OCI-M2 (cell line): Measurements from ENCODE around the gene YBEY.
A peak's percentile ranks its signal among the peaks of the same experiment; 100 is the strongest.

ENCODE experiments used
- DNase-seq: peaks from one replicate; lab custom pipeline; 2025; ENCODE audit not compliant: unreplicated experiment; lab: John Stamatoyannopoulos, UW

YBEY gene

GRCh38 chr21:46325073-46325912 is 39.2 kb downstream of the YBEY start:
- peak; percentile 86 for DNase-seq

- no peak for DNase-seq
Measured at GRCh38 chr21:46326110-46326703, 40.1 kb downstream of the YBEY start.

DNA sequence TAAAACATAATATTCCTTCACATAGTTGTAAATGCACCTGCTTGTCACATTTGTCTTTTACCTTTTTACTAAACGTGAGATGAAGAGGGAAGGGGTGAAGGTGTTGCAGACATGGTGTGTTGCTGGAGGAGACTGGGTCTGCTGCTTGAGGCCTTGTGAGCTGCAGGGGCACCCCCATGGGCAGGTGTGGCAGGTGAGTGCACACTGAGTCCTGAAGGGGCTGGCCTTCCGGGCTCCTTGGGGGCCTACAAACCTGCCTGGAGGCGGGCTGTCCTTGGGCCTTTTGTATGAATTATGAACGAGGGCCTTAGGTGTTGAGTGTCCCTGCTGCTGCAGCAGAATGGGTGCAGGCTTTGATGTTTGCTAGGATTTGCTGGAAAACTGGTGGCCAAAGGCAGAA is 41.6 kb downstream of the YBEY start:
- DNase-seq, result no peak

DNA sequence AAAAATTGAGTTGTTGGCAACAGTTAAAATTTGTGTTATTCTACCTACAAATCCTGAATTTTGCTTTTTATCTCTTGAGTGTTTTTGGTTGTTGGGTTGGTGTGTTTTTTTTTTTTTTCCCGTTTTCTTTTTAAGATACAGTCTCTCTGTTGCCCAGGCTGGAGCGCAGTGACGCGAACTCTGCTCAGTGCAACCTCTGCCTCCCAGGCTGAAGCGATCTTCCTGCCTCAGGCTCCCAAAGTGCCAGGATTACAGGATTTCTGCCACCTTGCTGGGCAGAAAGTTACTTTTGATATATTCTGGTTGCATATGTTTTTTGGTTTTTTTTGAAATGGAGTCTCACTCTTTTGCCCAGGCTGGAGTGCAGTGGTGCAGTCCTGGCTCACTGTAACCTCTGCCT is 42.0 kb downstream of the YBEY start:
- no peak for DNase-seq

DNA sequence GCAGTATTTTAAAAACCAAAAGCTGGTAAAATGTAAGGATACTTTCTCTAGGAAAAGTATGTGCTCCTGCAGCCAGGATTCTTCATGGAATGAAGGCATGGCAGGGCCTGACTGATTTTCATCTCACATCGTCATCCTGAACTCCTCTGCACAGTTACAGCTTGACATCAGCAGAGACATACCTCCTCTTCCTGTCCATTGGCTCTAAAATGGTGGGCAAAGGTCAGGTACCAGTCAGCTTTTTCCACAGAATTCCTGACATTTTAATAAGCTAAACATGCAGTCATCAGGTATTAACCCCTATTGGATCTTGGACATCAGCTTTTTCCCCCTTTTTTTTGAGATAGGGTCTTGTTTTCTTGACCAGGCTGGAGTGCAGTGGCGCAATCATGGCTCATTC is 43.7 kb downstream of the YBEY start:
- no peak for DNase-seq

DNA sequence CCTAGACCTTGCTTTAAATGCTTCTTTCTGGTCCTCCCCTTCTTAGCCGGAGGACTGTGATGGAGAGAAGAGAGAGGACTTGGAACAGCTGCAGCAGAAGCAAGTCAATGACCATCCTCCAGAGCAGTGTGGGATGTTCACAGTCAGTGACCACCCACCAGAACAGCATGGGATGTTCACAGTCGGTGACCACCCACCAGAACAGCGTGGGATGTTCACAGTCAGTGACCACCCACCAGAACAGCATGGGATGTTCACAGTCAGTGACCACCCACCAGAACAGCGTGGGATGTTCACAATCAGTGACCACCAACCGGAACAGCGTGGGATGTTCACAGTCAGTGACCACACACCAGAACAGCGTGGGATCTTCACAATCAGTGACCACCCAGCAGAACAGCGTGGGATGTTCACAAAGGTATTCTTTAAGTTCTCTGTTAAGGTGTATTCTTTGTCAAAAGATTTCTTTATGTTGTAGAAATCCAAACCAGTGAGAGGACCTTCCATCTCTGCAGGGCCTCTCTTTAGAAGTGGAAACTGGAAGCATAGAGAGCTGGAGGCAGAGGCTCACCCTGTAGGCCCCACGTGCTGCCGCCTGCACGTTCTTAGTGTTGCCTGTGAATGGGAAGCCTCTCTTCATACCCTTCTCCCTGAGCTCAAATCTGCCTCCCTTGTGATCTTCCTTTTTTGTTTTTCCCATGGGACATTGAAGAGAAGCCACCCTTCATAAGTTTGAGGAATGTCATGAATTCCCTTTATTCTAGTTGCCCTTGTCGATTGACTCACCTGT is 48.4 kb downstream of the YBEY start:
- DNase-seq, result no peak

DNA sequence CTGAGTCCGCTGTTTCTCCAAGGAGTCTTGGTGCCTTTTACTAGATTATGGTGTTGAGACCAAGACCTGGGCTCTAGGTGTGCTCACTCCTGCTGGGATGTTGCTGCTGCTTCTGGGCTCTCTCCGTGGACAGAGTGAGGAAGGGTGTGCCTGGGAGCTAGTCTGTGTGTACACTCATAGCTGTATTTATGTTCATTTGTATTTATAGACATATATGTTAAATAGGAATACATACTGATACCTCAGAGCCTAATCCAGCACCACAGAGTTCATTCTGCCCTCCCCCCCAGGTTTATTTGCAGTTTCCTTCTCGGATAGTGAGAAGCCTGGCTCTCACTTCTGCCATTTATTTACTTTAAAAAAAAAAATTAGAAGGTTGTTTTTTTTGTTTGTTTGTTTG is 50.5 kb downstream of the YBEY start:
- no peak for DNase-seq

DNA sequence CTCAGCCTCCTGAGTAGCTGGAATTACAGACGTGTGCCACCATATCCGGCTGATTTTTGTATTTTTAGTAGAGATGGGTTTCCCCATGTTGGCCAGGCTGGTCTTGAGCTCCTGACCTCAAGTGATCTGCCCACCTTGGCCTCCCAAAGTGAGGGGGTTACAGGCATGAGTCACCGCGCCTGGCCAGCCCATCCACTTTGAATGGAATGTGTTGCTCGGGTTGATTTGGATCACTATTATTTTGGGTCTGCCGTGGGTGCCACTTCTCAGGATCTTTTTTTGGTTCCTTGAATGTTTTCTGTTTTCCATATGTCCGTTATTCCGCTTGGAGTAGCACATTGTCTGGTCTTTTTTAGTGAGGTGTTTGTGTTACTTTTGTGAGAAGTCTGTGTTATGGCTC is 54.9 kb downstream of the YBEY start:
- DNase-seq, result no peak

- no peak for DNase-seq
Measured at GRCh38 chr21:46344219-46344915, 58.2 kb downstream of the YBEY start.

DNA sequence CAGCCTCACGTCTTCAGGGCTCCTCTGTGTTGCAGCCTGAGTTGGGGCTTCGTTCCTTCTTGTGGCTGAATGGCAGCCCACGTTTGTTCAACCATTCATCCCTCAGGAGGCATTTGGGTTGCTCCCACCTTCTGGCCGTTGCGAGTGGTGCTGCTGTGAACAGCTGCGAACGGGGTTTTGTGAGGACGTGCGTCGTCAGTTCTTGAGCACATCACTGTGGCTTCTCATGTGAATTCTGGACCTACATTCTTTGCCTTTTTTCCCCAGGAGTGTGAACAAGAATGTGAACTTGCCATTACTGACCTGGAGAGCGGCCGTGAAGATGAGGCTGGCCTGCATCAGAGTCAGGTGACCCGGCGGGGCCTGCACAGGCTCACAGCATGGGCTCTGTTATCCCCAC is 59.7 kb downstream of the YBEY start:
- no peak for DNase-seq

DNA sequence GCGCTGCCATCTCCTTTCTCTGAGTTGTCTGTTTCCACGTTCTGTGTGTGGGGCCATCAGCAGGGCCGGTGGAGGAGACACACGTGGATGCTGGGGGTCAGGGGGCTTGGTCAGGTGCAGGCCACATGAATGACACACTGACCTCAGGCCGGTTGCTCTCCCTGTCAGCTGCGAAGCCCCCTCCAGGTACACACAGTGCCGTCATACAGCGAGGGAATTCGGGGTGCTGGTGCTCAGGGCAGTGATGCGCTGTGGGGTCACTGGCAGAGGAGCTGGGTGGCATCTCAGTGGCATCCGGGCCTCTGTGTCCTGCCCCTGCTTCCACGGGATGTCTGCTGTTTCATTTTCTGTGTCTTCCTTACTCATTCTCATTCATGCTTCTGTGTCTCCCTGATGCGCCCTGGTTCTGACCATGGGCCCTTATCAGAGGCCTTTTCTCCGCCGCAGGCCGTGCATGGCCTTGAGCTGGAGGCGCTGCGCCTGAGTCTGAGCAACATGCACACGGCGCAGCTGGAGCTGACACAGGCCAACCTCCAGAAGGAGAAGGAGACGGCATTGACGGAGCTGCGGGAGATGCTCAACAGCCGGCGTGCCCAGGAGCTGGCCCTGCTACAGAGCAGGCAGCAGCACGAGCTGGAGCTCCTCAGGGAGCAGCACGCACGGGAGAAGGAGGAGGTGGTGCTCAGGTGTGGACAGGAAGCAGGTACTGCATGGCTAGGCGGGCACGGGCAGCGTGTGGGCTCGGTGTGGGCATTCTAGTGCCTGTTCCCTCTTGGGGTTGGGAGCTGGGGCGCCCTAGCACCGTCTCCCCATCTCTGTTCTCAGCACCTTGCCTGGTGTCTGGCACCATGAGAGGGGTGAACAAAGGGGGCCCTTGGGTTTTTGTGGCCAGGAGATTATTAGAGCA is 60.4 kb downstream of the YBEY start:
- DNase-seq, result no peak

- no peak for DNase-seq
Measured at GRCh38 chr21:46347203-46347550, 61.0 kb downstream of the YBEY start.
